ENCODE results near the gene BSN.

DNA sequence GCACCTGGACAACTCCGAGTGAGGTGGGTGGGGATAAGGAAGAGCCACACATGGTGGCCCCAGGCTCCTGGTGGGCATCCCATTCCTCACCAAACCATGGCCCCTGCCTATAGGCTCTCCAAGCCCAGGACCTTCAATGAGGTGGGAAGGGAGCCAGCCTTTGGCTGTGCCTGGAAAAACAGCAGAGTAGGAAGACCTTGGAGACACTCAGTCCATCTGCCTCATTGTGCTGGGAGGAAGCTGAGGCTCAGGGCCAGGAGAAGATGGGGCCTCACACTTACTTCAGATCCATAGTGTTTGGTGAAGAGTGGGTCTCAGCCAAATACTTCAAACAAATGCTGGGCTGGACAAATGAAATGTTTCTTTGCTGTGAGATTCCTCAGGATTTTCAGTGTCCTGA is 72.5 kb downstream of the BSN start:
- TF ChIP-seq, protein P1, sequence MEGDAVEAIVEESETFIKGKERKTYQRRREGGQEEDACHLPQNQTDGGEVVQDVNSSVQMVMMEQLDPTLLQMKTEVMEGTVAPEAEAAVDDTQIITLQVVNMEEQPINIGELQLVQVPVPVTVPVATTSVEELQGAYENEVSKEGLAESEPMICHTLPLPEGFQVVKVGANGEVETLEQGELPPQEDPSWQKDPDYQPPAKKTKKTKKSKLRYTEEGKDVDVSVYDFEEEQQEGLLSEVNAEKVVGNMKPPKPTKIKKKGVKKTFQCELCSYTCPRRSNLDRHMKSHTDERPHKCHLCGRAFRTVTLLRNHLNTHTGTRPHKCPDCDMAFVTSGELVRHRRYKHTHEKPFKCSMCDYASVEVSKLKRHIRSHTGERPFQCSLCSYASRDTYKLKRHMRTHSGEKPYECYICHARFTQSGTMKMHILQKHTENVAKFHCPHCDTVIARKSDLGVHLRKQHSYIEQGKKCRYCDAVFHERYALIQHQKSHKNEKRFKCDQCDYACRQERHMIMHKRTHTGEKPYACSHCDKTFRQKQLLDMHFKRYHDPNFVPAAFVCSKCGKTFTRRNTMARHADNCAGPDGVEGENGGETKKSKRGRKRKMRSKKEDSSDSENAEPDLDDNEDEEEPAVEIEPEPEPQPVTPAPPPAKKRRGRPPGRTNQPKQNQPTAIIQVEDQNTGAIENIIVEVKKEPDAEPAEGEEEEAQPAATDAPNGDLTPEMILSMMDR (conservative IDR thresholded peaks at IDR 0.05; ENCODE audit: low read length): no peak
- TF ChIP-seq EZH2phosphoT487 (IDR thresholded peaks at IDR 0.05; ENCODE audit: borderline replicate concordance, low read depth, low read length): no peak

Measured in OCI-LY7 (cell line).